ENCODE data around the gene SH3BGRL3.
A peak's percentile ranks its signal among the peaks of the same experiment; 100 is the strongest.

Gene SH3BGRL3

GRCh38 chr1:26268290-26269197 is 11.3 kb upstream of the SH3BGRL3 start:
- TF ChIP-seq, protein P1, sequence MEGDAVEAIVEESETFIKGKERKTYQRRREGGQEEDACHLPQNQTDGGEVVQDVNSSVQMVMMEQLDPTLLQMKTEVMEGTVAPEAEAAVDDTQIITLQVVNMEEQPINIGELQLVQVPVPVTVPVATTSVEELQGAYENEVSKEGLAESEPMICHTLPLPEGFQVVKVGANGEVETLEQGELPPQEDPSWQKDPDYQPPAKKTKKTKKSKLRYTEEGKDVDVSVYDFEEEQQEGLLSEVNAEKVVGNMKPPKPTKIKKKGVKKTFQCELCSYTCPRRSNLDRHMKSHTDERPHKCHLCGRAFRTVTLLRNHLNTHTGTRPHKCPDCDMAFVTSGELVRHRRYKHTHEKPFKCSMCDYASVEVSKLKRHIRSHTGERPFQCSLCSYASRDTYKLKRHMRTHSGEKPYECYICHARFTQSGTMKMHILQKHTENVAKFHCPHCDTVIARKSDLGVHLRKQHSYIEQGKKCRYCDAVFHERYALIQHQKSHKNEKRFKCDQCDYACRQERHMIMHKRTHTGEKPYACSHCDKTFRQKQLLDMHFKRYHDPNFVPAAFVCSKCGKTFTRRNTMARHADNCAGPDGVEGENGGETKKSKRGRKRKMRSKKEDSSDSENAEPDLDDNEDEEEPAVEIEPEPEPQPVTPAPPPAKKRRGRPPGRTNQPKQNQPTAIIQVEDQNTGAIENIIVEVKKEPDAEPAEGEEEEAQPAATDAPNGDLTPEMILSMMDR (conservative IDR thresholded peaks at IDR 0.05; ENCODE audit: low read depth, low read length), result no peak
- H3K4me3 ChIP-seq (ENCODE audit: low read depth, low read length), result no peak overlapping the region
- DNase-seq (ENCODE audit: low read depth), result no peak

- no peak for DNase-seq (ENCODE audit: low read depth)
- TF ChIP-seq, protein P1 (conservative IDR thresholded peaks at IDR 0.05; ENCODE audit: low read depth, low read length), result no peak
- H3K4me3 ChIP-seq (ENCODE audit: low read depth, low read length), result no peak overlapping the region
Observed at GRCh38 chr1:26269198-26269550, 10.7 kb upstream of the SH3BGRL3 start.

DNA sequence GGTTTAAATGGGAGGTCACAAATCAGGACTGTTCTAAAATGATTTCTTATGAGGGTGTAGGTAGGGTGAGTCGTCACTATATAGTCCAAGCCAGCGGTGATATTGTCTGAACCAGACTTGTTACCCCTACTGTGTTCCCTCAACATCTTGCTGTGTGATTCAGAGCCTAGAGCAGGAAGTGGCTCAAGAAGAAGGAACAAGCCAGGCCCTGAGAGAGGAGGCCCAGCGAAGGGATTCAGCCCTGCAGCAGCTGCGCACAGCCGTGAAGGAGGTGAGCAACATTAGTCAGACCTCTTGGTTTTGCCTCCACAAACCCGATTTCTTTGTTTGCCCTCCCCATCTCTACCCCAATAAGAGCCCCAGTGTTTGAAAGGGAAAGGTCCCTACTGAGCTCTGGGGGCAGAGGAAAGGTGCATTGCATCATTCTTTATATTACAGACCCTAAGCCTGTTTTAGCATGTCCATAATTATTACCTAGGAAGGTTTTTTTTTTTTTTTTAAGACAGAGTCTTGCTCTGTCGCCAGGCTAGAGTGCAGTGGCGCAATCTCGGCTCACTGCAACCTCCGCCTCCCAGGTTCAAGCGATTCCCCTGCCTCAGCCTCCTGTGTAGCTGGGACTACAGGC is 5.0 kb upstream of the SH3BGRL3 start:
- TF ChIP-seq, protein P1 (conservative IDR thresholded peaks at IDR 0.05; ENCODE audit: low read depth, low read length), result no peak
- no peak overlapping the region for H3K4me3 ChIP-seq (ENCODE audit: low read depth, low read length)
- DNase-seq (ENCODE audit: low read depth), result peak; percentile 79

DNA sequence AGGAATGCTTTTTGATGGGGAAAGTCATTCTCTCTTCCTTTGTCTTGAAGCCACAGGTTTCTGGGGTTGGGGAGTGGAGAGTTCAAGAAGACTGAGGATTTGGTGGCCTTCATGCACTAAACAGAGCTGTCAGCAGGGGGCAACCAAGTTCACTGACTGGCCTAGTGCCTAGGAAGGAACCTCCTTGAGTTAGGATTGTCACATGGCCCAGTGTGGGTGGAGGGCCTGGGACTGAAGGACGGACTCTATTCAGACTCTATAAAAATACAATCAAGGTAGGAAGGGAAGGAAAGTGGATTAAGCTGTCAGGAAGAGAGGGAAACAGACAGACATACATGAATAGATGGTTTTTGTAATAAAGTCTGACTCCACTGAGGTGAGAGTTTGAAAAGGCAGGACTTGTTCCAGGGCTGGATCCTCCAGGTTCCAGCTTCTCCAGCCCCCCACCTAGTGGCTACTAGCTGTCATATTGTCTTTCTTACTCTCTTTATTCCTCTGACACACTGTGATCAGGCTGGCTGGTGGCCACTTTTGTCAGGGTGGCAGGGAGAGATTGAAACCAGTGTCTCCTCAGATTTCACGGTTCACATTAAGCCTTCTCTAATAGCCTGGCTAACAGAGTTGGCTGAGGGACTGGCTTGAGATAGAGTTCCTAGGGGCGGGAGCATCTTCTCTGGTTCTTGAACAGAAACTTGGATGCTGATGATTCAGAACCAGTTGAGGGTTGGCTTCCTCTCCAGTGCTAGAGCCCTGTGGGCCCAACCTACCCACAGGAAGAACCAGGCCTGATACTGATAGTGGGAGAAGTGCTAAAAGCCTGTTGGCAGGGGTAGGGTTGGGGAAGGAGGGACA is 4.1 kb upstream of the SH3BGRL3 start:
- H3K4me3 ChIP-seq (ENCODE audit: low read depth, low read length), result no peak overlapping the region
- peak; percentile 92 for DNase-seq (ENCODE audit: low read depth)
- TF ChIP-seq, protein P1 (conservative IDR thresholded peaks at IDR 0.05; ENCODE audit: low read depth, low read length), result peak; percentile 77

- TF ChIP-seq, protein P1 (conservative IDR thresholded peaks at IDR 0.05; ENCODE audit: low read depth, low read length), result no peak
- no peak for DNase-seq (ENCODE audit: low read depth)
- no peak overlapping the region for H3K4me3 ChIP-seq (ENCODE audit: low read depth, low read length)
Observed at GRCh38 chr1:26276432-26276838, 3.5 kb upstream of the SH3BGRL3 start.

GRCh38 chr1:26277261-26277661 is 2.6 kb upstream of the SH3BGRL3 start:
- TF ChIP-seq, protein P1 (conservative IDR thresholded peaks at IDR 0.05; ENCODE audit: low read depth, low read length), result no peak
- DNase-seq (ENCODE audit: low read depth), result no peak
- H3K4me3 ChIP-seq (ENCODE audit: low read depth, low read length), result no peak overlapping the region
